ENCODE measurements around the gene PALB2. TPM values are rescaled to one million over a fixed set of nuclear protein-coding genes. Genes with fewer than 3 reads are reported as not detected.

PALB2 gene
- total RNA-seq, 4 donors from 2014 or later: 10.8 to 17.2 (median 14.0) TPM

GRCh38 chr16:23578101-23578830 is 62.8 kb downstream of the PALB2 start:
- no peak overlapping the region for H3K4me3 ChIP-seq (replicated peaks in 1 of 3)
- H3K36me3 ChIP-seq: peaks cover 15 to 30% of the 10 kb centered on the region in 2 donors
- H3K9me3 ChIP-seq: no peaks in the 10 kb centered on the region
- no peak for DNase-seq
- no peaks in the 10 kb centered on the region for H3K27me3 ChIP-seq
- TF ChIP-seq POLR2A (IDR thresholded peaks at IDR 0.05) (no peak), CTCF (IDR thresholded peaks at IDR 0.05) (no peak)
- 71 to 72% methylated on average over 5 of the region's 5 CpGs for WGBS, 2 donors
- intact Hi-C loops (cut with DNase I): no loop called here
- no peaks in the 10 kb centered on the region for H3K4me1 ChIP-seq
- no peak overlapping the region for H3K27ac ChIP-seq

- Histone ChIP-seq H3K4me1 (no peaks in the 10 kb centered on the region), H3K27me3 (no peaks in the 10 kb centered on the region), H3K9me3 (no peaks in the 10 kb centered on the region), H3K36me3 (peaks cover 21 to 35% of the 10 kb centered on the region in 2 donors), H3K27ac (no peak overlapping the region), H3K4me3 (replicated peaks in 1 of 3) (no peak overlapping the region)
- intact Hi-C loops (cut with DNase I): no loop called here
- TF ChIP-seq POLR2A (IDR thresholded peaks at IDR 0.05) (no peak), CTCF (IDR thresholded peaks at IDR 0.05) (no peak)
- no peak for DNase-seq
- WGBS, 2 donors: 89 to 94% methylated on average over 2 of the region's 2 CpGs
Observed at GRCh38 chr16:23577493-23577892, 63.6 kb downstream of the PALB2 start.

- H3K9me3 ChIP-seq: no peaks in the 10 kb centered on the region
- TF ChIP-seq CTCF (IDR thresholded peaks at IDR 0.05) (no peak), POLR2A (IDR thresholded peaks at IDR 0.05) (no peak)
- no peak overlapping the region for H3K27ac ChIP-seq
- 87 to 89% methylated on average over 3 of the region's 3 CpGs for WGBS, 2 donors
- H3K27me3 ChIP-seq: no peaks in the 10 kb centered on the region
- no peak for DNase-seq
- peaks cover 33 to 40% of the 10 kb centered on the region in 2 donors for H3K36me3 ChIP-seq
- no peaks in the 10 kb centered on the region for H3K4me1 ChIP-seq
- H3K4me3 ChIP-seq (replicated peaks in 1 of 3): no peak overlapping the region
- intact Hi-C loops (cut with DNase I): no loop called here
Observed at GRCh38 chr16:23575834-23576233, 65.3 kb downstream of the PALB2 start.

GRCh38 chr16:23573817-23574216 is 67.3 kb downstream of the PALB2 start:
- Histone ChIP-seq H3K4me3 (replicated peaks in 1 of 3) (no peak overlapping the region), H3K27me3 (no peaks in the 10 kb centered on the region), H3K27ac (no peak overlapping the region), H3K4me1 (no peaks in the 10 kb centered on the region), H3K36me3 (peaks cover 46 to 48% of the 10 kb centered on the region in 2 donors), H3K9me3 (no peaks in the 10 kb centered on the region)
- intact Hi-C loops (cut with DNase I): no loop called here
- DNase-seq: no peak
- WGBS, 2 donors: 89 to 97% methylated on average over 5 of the region's 5 CpGs
- TF ChIP-seq CTCF (IDR thresholded peaks at IDR 0.05): no peak
- TF ChIP-seq POLR2A (IDR thresholded peaks at IDR 0.05): no peak

GRCh38 chr16:23572394-23572793 is 68.7 kb downstream of the PALB2 start:
- H3K9me3 ChIP-seq: no peaks in the 10 kb centered on the region
- H3K36me3 ChIP-seq: peaks cover 57% of the 10 kb centered on the region in 2 donors
- H3K27me3 ChIP-seq: no peaks in the 10 kb centered on the region
- no peak for DNase-seq
- WGBS, 2 donors: 95 to 97% methylated on average over 9 of the region's 9 CpGs
- no peaks in the 10 kb centered on the region for H3K4me1 ChIP-seq
- TF ChIP-seq CTCF (IDR thresholded peaks at IDR 0.05): no peak
- TF ChIP-seq POLR2A (IDR thresholded peaks at IDR 0.05): no peak
- intact Hi-C loops (cut with DNase I): no loop called here
- H3K4me3 ChIP-seq (replicated peaks in 1 of 3): no peak overlapping the region
- H3K27ac ChIP-seq: no peak overlapping the region
